Calu3 (cell line): Measurements from ENCODE around the gene STX10. TPM values are rescaled to one million over a fixed set of nuclear protein-coding genes. Genes with fewer than 3 reads are reported as not detected.

Source experiments
- BruUV-seq: library from RNA; stranded (reverse); fragments of 400-500 nt; replicated peaks from 2 replicates; lab custom pipeline; 2021; lab: Mats Ljungman, UMichigan
- CTCF ChIA-PET: fragments of 300-600 bp; sonication (Branson Sonifier 250); formaldehyde crosslinking; loops from one replicate; lab custom pipeline; 2022; ENCODE audit warnings: antibody characterized with exemption; lab: Charles Lee
- DNase-seq: peaks from one replicate; pipeline ENCODE4 v3.0.0; 2022
- H3K27ac Mint-ChIP-seq: one replicate; pipeline ENCODE4 v1.8.0; 2022; ENCODE audit warnings: mixed read lengths; ENCODE audit not compliant: unreplicated experiment
- H3K27me3 Mint-ChIP-seq: one replicate; pipeline ENCODE4 v1.8.0; 2022; ENCODE audit warnings: mixed read lengths; ENCODE audit not compliant: unreplicated experiment
- H3K36me3 Mint-ChIP-seq: one replicate; pipeline ENCODE4 v1.8.0; 2022; ENCODE audit warnings: mild to moderate bottlenecking, moderate library complexity, mixed read lengths; ENCODE audit not compliant: insufficient read depth, unreplicated experiment
- H3K4me1 Mint-ChIP-seq: one replicate; pipeline ENCODE4 v1.8.0; 2022; ENCODE audit warnings: mild to moderate bottlenecking, low read depth, mixed read lengths; ENCODE audit not compliant: unreplicated experiment
- H3K4me3 Mint-ChIP-seq: one replicate; pipeline ENCODE4 v1.8.0; 2022; ENCODE audit warnings: mild to moderate bottlenecking, low read depth, moderate library complexity, mixed read lengths; ENCODE audit not compliant: unreplicated experiment
- H3K9me3 Mint-ChIP-seq: one replicate; pipeline ENCODE4 v1.8.0; 2022; ENCODE audit warnings: low read depth, mixed read lengths; ENCODE audit not compliant: unreplicated experiment
- intact Hi-C: fragments of 100-400 bp; cut with micrococcal nuclease; formaldehyde crosslinking; loops from one replicate; pipeline ENCODE4 v1.10.0; 2022; ENCODE audit not compliant: unreplicated experiment
- total RNA-seq: library from RNA; stranded (reverse); gene quantifications from 2 replicates; pipeline ENCODE4 v1.2.3, GENCODE V29; 2022
- TF ChIP-seq, protein P1 (sequence below): fragments of 200-600 bp; IDR thresholded peaks from one replicate; pipeline ENCODE4 v1.8.0; 2022; ENCODE audit warnings: antibody characterized with exemption; ENCODE audit not compliant: unreplicated experiment

The STX10 gene
- total RNA-seq, 1 experiment from 2014 or later = 52.3 TPM

DNA sequence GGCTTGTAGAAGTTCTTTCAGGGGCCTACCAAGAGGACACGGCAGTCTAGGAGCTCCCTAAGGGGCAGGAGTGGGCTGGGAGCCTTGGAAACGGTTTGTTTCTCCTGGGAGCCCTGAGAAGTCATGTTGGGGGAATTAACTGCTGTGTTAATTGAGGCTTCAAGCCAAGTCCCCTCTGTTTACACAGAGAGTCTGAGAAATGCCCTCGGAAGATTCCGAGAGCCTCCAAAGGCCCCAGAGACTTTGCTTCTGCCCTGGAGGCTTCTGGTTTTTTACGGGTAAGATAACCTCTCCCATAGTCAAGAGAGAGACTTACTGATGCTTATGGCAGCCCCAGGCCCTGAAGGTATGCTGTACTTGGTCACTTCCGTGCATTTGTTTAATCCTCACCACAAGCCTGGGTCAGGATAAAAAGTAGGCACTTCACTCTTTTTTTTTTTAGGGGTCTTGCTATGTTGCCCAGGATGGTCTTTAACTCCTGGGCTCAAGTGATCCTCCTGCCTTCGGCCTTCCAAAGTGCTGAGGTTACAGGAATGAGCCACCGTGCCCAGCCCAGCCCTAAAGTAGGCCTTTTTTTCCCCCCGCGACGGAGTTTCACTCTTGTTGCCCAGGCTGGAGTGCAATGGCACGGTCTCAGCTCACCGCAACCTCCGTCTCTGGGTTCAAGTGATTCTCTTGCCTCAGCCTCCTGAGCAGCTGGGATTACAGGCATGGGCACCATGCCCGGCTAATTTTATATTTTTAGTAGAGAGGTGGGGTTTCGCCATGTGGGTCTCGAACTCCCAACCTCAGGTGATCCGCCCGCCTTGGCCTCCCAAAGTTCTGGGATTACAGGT is 15.2 kb upstream of the STX10 start:
- TF ChIP-seq, protein P1, sequence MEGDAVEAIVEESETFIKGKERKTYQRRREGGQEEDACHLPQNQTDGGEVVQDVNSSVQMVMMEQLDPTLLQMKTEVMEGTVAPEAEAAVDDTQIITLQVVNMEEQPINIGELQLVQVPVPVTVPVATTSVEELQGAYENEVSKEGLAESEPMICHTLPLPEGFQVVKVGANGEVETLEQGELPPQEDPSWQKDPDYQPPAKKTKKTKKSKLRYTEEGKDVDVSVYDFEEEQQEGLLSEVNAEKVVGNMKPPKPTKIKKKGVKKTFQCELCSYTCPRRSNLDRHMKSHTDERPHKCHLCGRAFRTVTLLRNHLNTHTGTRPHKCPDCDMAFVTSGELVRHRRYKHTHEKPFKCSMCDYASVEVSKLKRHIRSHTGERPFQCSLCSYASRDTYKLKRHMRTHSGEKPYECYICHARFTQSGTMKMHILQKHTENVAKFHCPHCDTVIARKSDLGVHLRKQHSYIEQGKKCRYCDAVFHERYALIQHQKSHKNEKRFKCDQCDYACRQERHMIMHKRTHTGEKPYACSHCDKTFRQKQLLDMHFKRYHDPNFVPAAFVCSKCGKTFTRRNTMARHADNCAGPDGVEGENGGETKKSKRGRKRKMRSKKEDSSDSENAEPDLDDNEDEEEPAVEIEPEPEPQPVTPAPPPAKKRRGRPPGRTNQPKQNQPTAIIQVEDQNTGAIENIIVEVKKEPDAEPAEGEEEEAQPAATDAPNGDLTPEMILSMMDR = no peak
- intact Hi-C loops = no loop called here
- Mint-ChIP-seq H3K4me3 (peak overlapping the region; percentile 61), H3K4me1 (peaks cover 34% of the 10 kb centered on the region), H3K27me3 (no peaks in the 10 kb centered on the region), H3K36me3 (peaks cover 54% of the 10 kb centered on the region), H3K27ac (peak overlapping the region; percentile 98), H3K9me3 (no peaks in the 10 kb centered on the region)
- TSS peak; percentile 9 for BruUV-seq
- CTCF ChIA-PET = interaction anchor here (0.6 to 0.7 kb wide), 3 partner anchors 16 to 1580 kb away, joined by 3 read pairs; no protein-coding TSS in a partner anchor
- DNase-seq = no peak

DNA sequence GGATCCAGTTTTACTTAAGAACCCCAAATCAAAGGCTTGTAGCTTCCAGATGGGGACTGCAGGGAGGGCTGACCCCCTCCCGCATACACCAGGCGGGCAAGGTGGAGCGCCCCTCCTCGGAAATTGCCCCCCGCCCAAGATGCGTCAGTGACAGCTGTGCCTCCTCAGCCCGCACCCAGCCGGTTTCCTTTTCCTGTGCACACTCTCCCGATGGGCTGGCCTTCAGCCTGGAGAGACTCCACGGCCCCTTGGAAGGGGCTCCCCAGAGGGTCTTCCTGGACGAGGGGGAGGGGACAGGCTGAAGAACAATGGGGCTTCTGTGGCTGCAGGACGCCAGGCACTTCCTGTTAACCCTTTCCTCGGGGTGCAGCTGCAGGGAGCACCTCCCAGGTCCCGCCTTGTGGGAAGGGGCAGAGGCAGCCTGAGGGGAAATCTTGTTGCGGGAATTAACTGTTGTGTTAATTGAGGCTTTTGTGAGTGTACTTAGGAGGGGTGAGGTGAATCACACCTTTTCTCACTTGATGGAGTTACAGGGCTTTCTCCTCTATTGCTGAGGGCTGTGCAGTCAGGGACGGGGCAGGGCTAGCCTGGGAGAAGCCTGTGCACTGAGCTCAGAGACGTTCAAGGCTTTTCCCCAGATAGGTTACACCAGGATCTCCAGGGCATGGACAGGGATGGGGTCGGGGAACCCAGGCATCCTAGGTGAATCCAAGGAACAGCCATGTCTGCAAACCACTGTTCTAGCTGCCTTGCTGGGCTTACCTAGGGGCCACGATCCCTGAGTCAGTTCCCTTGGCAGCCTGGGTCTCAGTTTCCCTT is 14.4 kb upstream of the STX10 start:
- peaks cover 46% of the 10 kb centered on the region for H3K36me3 Mint-ChIP-seq
- CTCF ChIA-PET = interaction anchor here (0.6 to 2.4 kb wide), 4 partner anchors 14 to 107 kb away, joined by 3 to 8 read pairs (median 4); partner anchors contain the start of genes IER2 and STX10
- no TSS peak for BruUV-seq
- no peaks in the 10 kb centered on the region for H3K9me3 Mint-ChIP-seq
- H3K27ac Mint-ChIP-seq = peak overlapping the region; percentile 98
- H3K27me3 Mint-ChIP-seq = no peaks in the 10 kb centered on the region
- DNase-seq = peak; percentile 83
- TF ChIP-seq, protein P1 = no peak
- H3K4me3 Mint-ChIP-seq = peak overlapping the region; percentile 61
- intact Hi-C loops = loop anchor here (5.0 kb wide), 1 partner anchor 98 kb away; no protein-coding TSS in a partner anchor
- H3K4me1 Mint-ChIP-seq = peaks cover 25% of the 10 kb centered on the region

DNA sequence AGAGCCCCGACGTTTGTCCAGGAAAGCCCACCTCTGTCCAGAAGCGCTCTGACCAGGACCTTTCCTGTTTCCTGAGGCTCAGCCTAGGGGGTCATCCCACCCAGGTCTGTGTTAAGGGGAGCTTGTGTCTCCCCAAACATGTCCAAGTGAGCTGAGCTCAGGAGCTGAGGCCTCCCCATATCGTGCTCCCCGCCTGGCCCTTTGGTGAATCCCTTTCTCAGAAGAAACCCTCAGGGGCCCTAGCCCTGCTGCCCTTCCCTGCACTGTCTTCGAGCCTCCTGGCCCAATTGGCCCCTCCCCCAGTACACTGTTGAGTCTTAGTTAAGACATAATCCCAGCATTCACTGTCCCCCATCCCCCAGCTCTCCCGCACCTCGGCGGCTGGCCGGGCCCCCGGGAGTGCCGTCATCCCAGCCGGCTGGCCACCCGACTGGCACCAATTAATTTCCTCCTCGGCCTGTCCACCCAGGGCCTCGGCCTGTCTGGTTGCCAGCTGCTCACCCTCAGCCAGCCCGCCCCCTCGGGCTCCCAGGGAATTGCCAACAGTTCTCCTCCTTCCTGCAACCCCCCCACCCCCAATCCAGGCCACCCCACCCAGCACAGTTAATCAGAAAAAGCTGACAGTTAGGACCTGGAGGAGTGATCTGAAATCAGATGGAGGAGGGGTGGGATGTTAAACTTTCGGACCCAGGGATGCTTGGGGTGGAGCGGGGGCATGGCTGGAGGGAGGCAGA is 13.6 kb upstream of the STX10 start:
- peak overlapping the region; percentile 61 for H3K4me3 Mint-ChIP-seq
- H3K27ac Mint-ChIP-seq = peak overlapping the region; percentile 98
- peaks cover 40% of the 10 kb centered on the region for H3K36me3 Mint-ChIP-seq
- H3K27me3 Mint-ChIP-seq = no peaks in the 10 kb centered on the region
- no TSS peak for BruUV-seq
- TF ChIP-seq, protein P1 = no peak
- peaks cover 20% of the 10 kb centered on the region for H3K4me1 Mint-ChIP-seq
- peak; percentile 89 for DNase-seq
- H3K9me3 Mint-ChIP-seq = no peaks in the 10 kb centered on the region
- intact Hi-C loops = loop anchor here (5.0 kb wide), 1 partner anchor 99 kb away; no protein-coding TSS in a partner anchor
- CTCF ChIA-PET = interaction anchor here (0.6 to 2.4 kb wide), 5 partner anchors 11 to 543 kb away, joined by 3 to 9 read pairs (median 5); partner anchors contain the start of genes IER2 and STX10
